ENCODE measurements around the gene PMEL. TPM values are rescaled to one million over a fixed set of nuclear protein-coding genes. Genes with fewer than 3 reads are reported as not detected.
"Not testable (repeated sequence)": the region's sequence is repeated elsewhere in the genome, so short reads cannot be mapped to it uniquely, and the experiment has no call there.

Gene PMEL
- total RNA-seq, 2 donors from 2014 or later: 0.67 to 1.1 TPM

- Histone ChIP-seq H3K9me3 (no peaks in the 10 kb centered on the region), H3K36me3 (peaks cover 9% of the 10 kb centered on the region), H3K27ac (peak overlapping the region; percentile 92 to 97), H3K4me3 (peak overlapping the region; percentile 88 to 99), H3K4me1 (peaks cover 0 to 12% of the 10 kb centered on the region in 2 donors), H3K27me3 (no peaks in the 10 kb centered on the region)
- DNase-seq (ENCODE audit: low spot score): no peak
- TF ChIP-seq CTCF (IDR thresholded peaks at IDR 0.05): no peak
These were observed 42.0 kb upstream of the PMEL start for GRCh38 chr12:56007564-56008559.

GRCh38 chr12:56004211-56004610 is 38.4 kb upstream of the PMEL start:
- Histone ChIP-seq H3K27ac (no peak overlapping the region), H3K27me3 (no peaks in the 10 kb centered on the region), H3K4me1 (peaks cover 0 to 12% of the 10 kb centered on the region in 2 donors), H3K4me3 (no peak overlapping the region), H3K9me3 (no peaks in the 10 kb centered on the region), H3K36me3 (peaks cover 9% of the 10 kb centered on the region)
- TF ChIP-seq CTCF (IDR thresholded peaks at IDR 0.05): no peak
- no peak for DNase-seq (ENCODE audit: low spot score)

GRCh38 chr12:56003376-56003775 is 37.5 kb upstream of the PMEL start:
- H3K9me3 ChIP-seq; H3K4me3 ChIP-seq; H3K27ac ChIP-seq; DNase-seq (ENCODE audit: low spot score); H3K36me3 ChIP-seq; H3K27me3 ChIP-seq: not testable (repeated sequence)
- H3K4me1 ChIP-seq: peaks cover 0 to 13% of the 10 kb centered on the region in 2 donors

- Histone ChIP-seq H3K4me3 (no peak overlapping the region), H3K27me3 (no peaks in the 10 kb centered on the region), H3K4me1 (peaks cover 0 to 15% of the 10 kb centered on the region in 2 donors), H3K36me3 (peaks cover 9% of the 10 kb centered on the region), H3K27ac (no peak overlapping the region), H3K9me3 (no peaks in the 10 kb centered on the region)
- no peak for DNase-seq (ENCODE audit: low spot score)
- TF ChIP-seq CTCF (IDR thresholded peaks at IDR 0.05): no peak
These were observed 35.8 kb upstream of the PMEL start for GRCh38 chr12:56001487-56002100.

GRCh38 chr12:55999999-56000540 is 34.2 kb upstream of the PMEL start:
- not testable (repeated sequence) for H3K27me3 ChIP-seq; H3K36me3 ChIP-seq; H3K4me3 ChIP-seq; DNase-seq (ENCODE audit: low spot score); H3K27ac ChIP-seq; H3K9me3 ChIP-seq
- peaks cover 0 to 19% of the 10 kb centered on the region in 2 donors for H3K4me1 ChIP-seq

- not testable (repeated sequence) for DNase-seq (ENCODE audit: low spot score); H3K36me3 ChIP-seq; H3K4me3 ChIP-seq; H3K27ac ChIP-seq; H3K27me3 ChIP-seq; H3K9me3 ChIP-seq
- H3K4me1 ChIP-seq: peaks cover 0 to 19% of the 10 kb centered on the region in 2 donors
These were observed 33.7 kb upstream of the PMEL start for GRCh38 chr12:55999522-55999921.

GRCh38 chr12:55997535-55997859 is 31.7 kb upstream of the PMEL start:
- peak overlapping the region; percentile 48 to 78 for H3K4me3 ChIP-seq
- H3K27me3 ChIP-seq: no peaks in the 10 kb centered on the region
- H3K36me3 ChIP-seq: peaks cover 20% of the 10 kb centered on the region
- TF ChIP-seq CTCF (IDR thresholded peaks at IDR 0.05): no peak
- DNase-seq (ENCODE audit: low spot score): no peak
- no peaks in the 10 kb centered on the region for H3K9me3 ChIP-seq
- H3K27ac ChIP-seq: peak overlapping the region; percentile 84 to 86
- H3K4me1 ChIP-seq: peaks cover 0 to 19% of the 10 kb centered on the region in 2 donors

All from right atrium auricular region (tissue), 2 donors.